Aorta (tissue), 5 donors: ENCODE measurements around the gene SMIM34. TPM values are rescaled to one million over a fixed set of nuclear protein-coding genes. Genes with fewer than 3 reads are reported as not detected.
"Not testable (repeated sequence)": the region's sequence is repeated elsewhere in the genome, so short reads cannot be mapped to it uniquely, and the experiment has no call there.

ENCODE experiments used
- ATAC-seq: fragments of 200-7000 bp; cut with Tn5 transposase; one replicate; pipeline ENCODE4 v1.9.1; 2022; ENCODE audit warnings: moderate library complexity; ENCODE audit not compliant: low FRiP score
- DNase-seq, 2 donors: peaks; one replicate each; pipeline ENCODE4 v3.0.0-alpha.2; 2020
- H3K27ac ChIP-seq, 2 donors: one replicate each; pipeline ENCODE4 v1.5.1; 2013; ENCODE audit warnings: low read length in 2 of 2, mild to moderate bottlenecking in 2 of 2, moderate library complexity in 2 of 2, control low read depth in 1 of 2, inconsistent platforms in 1 of 2, low read depth in 1 of 2
- H3K27me3 ChIP-seq, 2 donors: one replicate each; pipeline ENCODE4 v1.6.1; 2013; ENCODE audit warnings: control low read depth in 1 of 2, low read length in 1 of 2, mild to moderate bottlenecking in 1 of 2, moderate library complexity in 1 of 2; ENCODE audit not compliant: insufficient read depth in 2 of 2, control insufficient read depth in 1 of 2
- H3K36me3 ChIP-seq, 2 donors: one replicate each; pipeline ENCODE4 v1.6.1; 2013; ENCODE audit warnings: control low read depth in 1 of 2, low read length in 1 of 2, mild to moderate bottlenecking in 1 of 2; ENCODE audit not compliant: insufficient read depth in 2 of 2, control insufficient read depth in 1 of 2
- H3K4me1 ChIP-seq, 2 donors: one replicate each; pipeline ENCODE4 v1.6.1; 2013; ENCODE audit warnings: low read length in 2 of 2, control low read depth in 1 of 2, mild to moderate bottlenecking in 1 of 2, moderate library complexity in 1 of 2; ENCODE audit not compliant: insufficient read depth in 2 of 2, control insufficient read depth in 1 of 2
- H3K4me3 ChIP-seq, 2 donors: one replicate each; pipeline ENCODE4 v1.5.1; 2013; ENCODE audit warnings: low read length in 2 of 2, control low read depth in 1 of 2, mild to moderate bottlenecking in 1 of 2
- H3K9me3 ChIP-seq: one replicate; pipeline ENCODE4 v1.6.1; 2013; ENCODE audit warnings: mild to moderate bottlenecking, low read length; ENCODE audit not compliant: control insufficient read depth
- WGBS, 2 donors: extraction: QIAGEN DNeasy Blood & Tissue Kit; methylation state at CpG; one replicate each; pipeline ENCODE4 v1.1.7; 2013; 5-methylcytosine and 5-hydroxymethylcytosine counted together
- intact Hi-C, 2 donors: fragments of 100-400 bp; cut with DNase I; formaldehyde crosslinking; loops; one replicate each; pipeline versions ENCODE4 v1.14.2 to v1.15.0; 2022
- long read RNA-seq, 2 donors: library from polyadenylated mRNA; unstranded; transcript quantifications; one replicate each; pipeline ENCODE4 v2.0.0, GENCODE V29; 2020 to 2021
- polyA plus RNA-seq, 2 donors: library from polyadenylated mRNA; stranded (reverse); fragments of 200-250 nt; gene quantifications; one replicate each; pipeline ENCODE4 v1.2.3, GENCODE V29; 2013
- total RNA-seq, 2 donors: library from RNA; stranded (reverse); fragmentation: NEBNext Ultra II Directional; extraction: Animal tissue kit (Norgen Biotek cat#: 25700); gene quantifications; one replicate each; pipeline ENCODE4 v1.2.1, GENCODE V29; 2021
- donor health status: healthy with polysubstance abuse.
- donor health status: Bipolar disorder and iron deficiency.
- donor health status: DM: no; HTN: no; CAD: no.
- donor health status: DM: no; HTN: no; CAD: no.
- donor health status: DM: yes; HTN: yes; CAD: no.

The SMIM34 gene
- not detected for total RNA-seq
- polyA plus RNA-seq: not detected
- long read RNA-seq, donor 1: 0 reads
- long read RNA-seq, donor 2: 0 reads

GRCh38 chr21:34423805-34424204, at the start of gene SMIM34:
TSS of gene SMIM34 (minus strand) at chr21:34423951. CDS start at chr21:34423839, 112 bp downstream.
- DNase-seq, H3K27ac ChIP-seq, H3K36me3 ChIP-seq, H3K27me3 ChIP-seq, intact Hi-C loops, H3K9me3 ChIP-seq, H3K4me1 ChIP-seq, H3K4me3 ChIP-seq, ATAC-seq: not testable (repeated sequence)
- WGBS, 2 donors: no CpG with 5 or more reads among the region's 4 CpGs

GRCh38 chr21:34467333-34467732, 43.6 kb upstream of the SMIM34 start:
- H3K4me1 ChIP-seq, H3K9me3 ChIP-seq, H3K27ac ChIP-seq, H3K27me3 ChIP-seq, intact Hi-C loops, DNase-seq, H3K4me3 ChIP-seq, H3K36me3 ChIP-seq, ATAC-seq: not testable (repeated sequence)
- no CpG with 5 or more reads among the region's 3 CpGs for WGBS, 2 donors

GRCh38 chr21:34459426-34459825, 35.7 kb upstream of the SMIM34 start:
- H3K36me3 ChIP-seq, H3K9me3 ChIP-seq, H3K4me1 ChIP-seq, H3K27me3 ChIP-seq, ATAC-seq, DNase-seq, intact Hi-C loops, H3K4me3 ChIP-seq, H3K27ac ChIP-seq: not testable (repeated sequence)
- no CpG with 5 or more reads among the region's 36 CpGs for WGBS, 2 donors

- H3K36me3 ChIP-seq, ATAC-seq, intact Hi-C loops, H3K4me3 ChIP-seq, H3K4me1 ChIP-seq, H3K27me3 ChIP-seq, H3K9me3 ChIP-seq, H3K27ac ChIP-seq, DNase-seq: not testable (repeated sequence)
- no CpG with 5 or more reads among the region's 7 CpGs for WGBS, 2 donors
Observed at GRCh38 chr21:34458266-34458665, 34.5 kb upstream of the SMIM34 start.

- H3K27me3 ChIP-seq, DNase-seq, H3K9me3 ChIP-seq, ATAC-seq, H3K27ac ChIP-seq, intact Hi-C loops, H3K4me1 ChIP-seq, H3K4me3 ChIP-seq, H3K36me3 ChIP-seq: not testable (repeated sequence)
- WGBS, 2 donors: no CpG with 5 or more reads among the region's 6 CpGs
Observed at GRCh38 chr21:34456180-34456579, 32.4 kb upstream of the SMIM34 start.

GRCh38 chr21:34455628-34456027, 31.9 kb upstream of the SMIM34 start:
- H3K27ac ChIP-seq, H3K27me3 ChIP-seq, H3K4me3 ChIP-seq, intact Hi-C loops, H3K36me3 ChIP-seq, DNase-seq, H3K4me1 ChIP-seq, ATAC-seq, H3K9me3 ChIP-seq: not testable (repeated sequence)
- no CpG with 5 or more reads among the region's 10 CpGs for WGBS, 2 donors

GRCh38 chr21:34447018-34447417, 23.3 kb upstream of the SMIM34 start:
- H3K27ac ChIP-seq, H3K4me3 ChIP-seq, H3K27me3 ChIP-seq, H3K36me3 ChIP-seq, H3K9me3 ChIP-seq, ATAC-seq, H3K4me1 ChIP-seq, DNase-seq, intact Hi-C loops: not testable (repeated sequence)
- WGBS, 2 donors: no CpG with 5 or more reads among the region's 8 CpGs

GRCh38 chr21:34443486-34443885, 19.7 kb upstream of the SMIM34 start:
- no CpG with 5 or more reads among the region's 4 CpGs for WGBS, 2 donors
- H3K27me3 ChIP-seq, H3K27ac ChIP-seq, H3K4me1 ChIP-seq, ATAC-seq, DNase-seq, H3K36me3 ChIP-seq, H3K4me3 ChIP-seq, intact Hi-C loops, H3K9me3 ChIP-seq: not testable (repeated sequence)

- DNase-seq, H3K4me1 ChIP-seq, H3K27ac ChIP-seq, intact Hi-C loops, ATAC-seq, H3K36me3 ChIP-seq, H3K9me3 ChIP-seq, H3K4me3 ChIP-seq, H3K27me3 ChIP-seq: not testable (repeated sequence)
- WGBS, 2 donors: no CpG with 5 or more reads among the region's 5 CpGs
Observed at GRCh38 chr21:34429710-34430109, 6.0 kb upstream of the SMIM34 start.
